Chondrocyte (in vitro differentiated cells): ENCODE measurements around the gene LYRM1. TPM values are rescaled to one million over a fixed set of nuclear protein-coding genes. Genes with fewer than 3 reads are reported as not detected.
A peak's percentile ranks its signal among the peaks of the same experiment; 100 is the strongest.

Experiments
- DNase-seq: peaks from one replicate; pipeline ENCODE4 v3.0.0; 2021; ENCODE audit warnings: mixed read lengths, low spot score
- H3K27ac Mint-ChIP-seq: one replicate; pipeline ENCODE4 v1.8.0; 2021; ENCODE audit warnings: mild to moderate bottlenecking, moderate library complexity, mixed read lengths; ENCODE audit not compliant: unreplicated experiment
- H3K27me3 Mint-ChIP-seq: 2 replicates; pipeline ENCODE4 v1.8.0; 2021; ENCODE audit warnings: low read depth, mixed read lengths
- H3K36me3 Mint-ChIP-seq: 2 replicates; pipeline ENCODE4 v1.8.0; 2021; ENCODE audit warnings: low read depth, mixed read lengths
- H3K4me1 Mint-ChIP-seq: 2 replicates; pipeline ENCODE4 v1.8.0; 2021; ENCODE audit warnings: low read depth, mild to moderate bottlenecking, mixed read lengths
- H3K4me3 Mint-ChIP-seq: one replicate; pipeline ENCODE4 v1.8.0; 2021; ENCODE audit warnings: mild to moderate bottlenecking, moderate library complexity, mixed read lengths; ENCODE audit not compliant: unreplicated experiment
- H3K9me3 Mint-ChIP-seq: 2 replicates; pipeline ENCODE4 v1.8.0; 2021; ENCODE audit warnings: low read depth, mixed read lengths
- CTCF ChIP-seq: fragments of 200-600 bp; sonication (generic); IDR thresholded peaks from 2 replicates; pipeline ENCODE4 v1.5.0; 2021; ENCODE audit warnings: antibody characterized with exemption, mild to moderate bottlenecking, moderate library complexity
- total RNA-seq: library from RNA; stranded (reverse); gene quantifications from 3 replicates; pipeline ENCODE4 v1.2.1, GENCODE V29; 2021

LYRM1 gene
- total RNA-seq, 1 donor from 2014 or later, result 20.1 TPM

GRCh38 chr16:20886320-20886719, 14.3 kb upstream of the LYRM1 start:
- no peak overlapping the region for H3K27ac Mint-ChIP-seq
- no peak overlapping the region for H3K4me3 Mint-ChIP-seq
- H3K4me1 Mint-ChIP-seq, result peaks cover 42% of the 10 kb centered on the region
- no peaks in the 10 kb centered on the region for H3K27me3 Mint-ChIP-seq
- TF ChIP-seq CTCF, result no peak
- no peak for DNase-seq
- H3K36me3 Mint-ChIP-seq, result peaks cover 2% of the 10 kb centered on the region
- no peaks in the 10 kb centered on the region for H3K9me3 Mint-ChIP-seq

GRCh38 chr16:20887207-20887606, 13.4 kb upstream of the LYRM1 start:
- Mint-ChIP-seq H3K27ac (no peak overlapping the region), H3K9me3 (no peaks in the 10 kb centered on the region), H3K4me3 (no peak overlapping the region), H3K27me3 (no peaks in the 10 kb centered on the region), H3K4me1 (peaks cover 39% of the 10 kb centered on the region), H3K36me3 (peaks cover 2% of the 10 kb centered on the region)
- no peak for TF ChIP-seq CTCF
- no peak for DNase-seq

- Mint-ChIP-seq H3K27me3 (no peaks in the 10 kb centered on the region), H3K9me3 (no peaks in the 10 kb centered on the region), H3K27ac (peak overlapping the region; percentile 65), H3K4me1 (peaks cover 42% of the 10 kb centered on the region), H3K4me3 (no peak overlapping the region), H3K36me3 (peaks cover 3% of the 10 kb centered on the region)
- DNase-seq, result no peak
- no peak for TF ChIP-seq CTCF
These were observed 10.8 kb upstream of the LYRM1 start for GRCh38 chr16:20889625-20890275.

- H3K27me3 Mint-ChIP-seq, result no peaks in the 10 kb centered on the region
- peaks cover 62% of the 10 kb centered on the region for H3K4me1 Mint-ChIP-seq
- no peak overlapping the region for H3K4me3 Mint-ChIP-seq
- no peak overlapping the region for H3K27ac Mint-ChIP-seq
- no peaks in the 10 kb centered on the region for H3K9me3 Mint-ChIP-seq
- no peak for TF ChIP-seq CTCF
- no peak for DNase-seq
- H3K36me3 Mint-ChIP-seq, result peaks cover 12% of the 10 kb centered on the region
These were observed 6.2 kb upstream of the LYRM1 start for GRCh38 chr16:20894388-20894787.

GRCh38 chr16:20897253-20897897, 3.2 kb upstream of the LYRM1 start:
- no peaks in the 10 kb centered on the region for H3K27me3 Mint-ChIP-seq
- H3K27ac Mint-ChIP-seq, result peak overlapping the region; percentile 99
- DNase-seq, result no peak
- peak overlapping the region; percentile 87 for H3K4me3 Mint-ChIP-seq
- peaks cover 10% of the 10 kb centered on the region for H3K36me3 Mint-ChIP-seq
- TF ChIP-seq CTCF, result no peak
- peaks cover 59% of the 10 kb centered on the region for H3K4me1 Mint-ChIP-seq
- no peaks in the 10 kb centered on the region for H3K9me3 Mint-ChIP-seq
